Central memory CD8-positive, alpha-beta T cell (primary cell): Measurements from ENCODE around the gene MED28.
"Not testable (repeated sequence)": the region's sequence is repeated elsewhere in the genome, so short reads cannot be mapped to it uniquely, and the experiment has no call there.

Source experiments
- ATAC-seq: fragments of 150-1000 bp; cut with Tn5 transposase; replicated peaks from 2 replicates; pipeline ENCODE4 v1.10.0; 2022; ENCODE audit warnings: mild to moderate bottlenecking, moderate FRiP score, moderate number of reproducible peaks; ENCODE audit not compliant: poor library complexity, severe bottlenecking; ENCODE audit errors: extremely low read depth
- DNase-seq, 2 donors: peaks; one replicate each; pipeline ENCODE4 v3.0.0; 2021; ENCODE audit warnings: low spot score in 2 of 2
- H3K27ac Mint-ChIP-seq: one replicate; pipeline ENCODE4 v1.8.0; 2022; ENCODE audit warnings: low read depth, mild to moderate bottlenecking, moderate library complexity, mixed read lengths
- H3K27me3 Mint-ChIP-seq: one replicate; pipeline ENCODE4 v1.8.0; 2022; ENCODE audit warnings: mixed read lengths
- H3K36me3 Mint-ChIP-seq: one replicate; pipeline ENCODE4 v1.8.0; 2022; ENCODE audit warnings: mild to moderate bottlenecking, moderate library complexity, mixed read lengths; ENCODE audit not compliant: insufficient read depth
- H3K4me1 Mint-ChIP-seq: one replicate; pipeline ENCODE4 v1.8.0; 2022; ENCODE audit warnings: mixed read lengths
- H3K4me3 Mint-ChIP-seq: one replicate; pipeline ENCODE4 v1.8.0; 2022; ENCODE audit warnings: mild to moderate bottlenecking, moderate library complexity, mixed read lengths
- H3K9me3 Mint-ChIP-seq: one replicate; pipeline ENCODE4 v1.8.0; 2022; ENCODE audit warnings: mixed read lengths

MED28 gene

DNA sequence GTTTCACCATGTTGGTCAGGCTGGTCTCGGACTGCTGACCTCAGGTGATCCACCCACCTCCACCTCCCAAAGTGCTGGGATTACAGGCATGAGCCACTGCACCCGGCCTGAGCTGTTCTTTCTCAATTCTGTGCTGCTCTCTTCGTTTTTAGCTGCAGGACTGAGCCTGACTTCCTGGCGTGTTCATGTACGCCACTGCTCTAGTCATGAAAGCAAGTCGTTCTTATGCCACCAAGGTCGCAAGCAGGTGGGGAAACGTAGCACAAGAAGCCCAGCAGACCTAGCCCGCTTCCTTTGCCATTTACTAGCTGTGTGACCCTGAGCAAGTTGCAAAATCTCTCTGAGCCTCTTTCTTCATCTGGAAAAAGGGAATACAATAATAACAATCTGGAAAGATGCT lies 43.4 kb downstream of the MED28 start:
- DNase-seq = no peak
- ATAC-seq = no peak
- Mint-ChIP-seq H3K9me3 (no peaks in the 10 kb centered on the region), H3K4me3 (no peak overlapping the region), H3K27ac (no peak overlapping the region), H3K4me1 (no peaks in the 10 kb centered on the region), H3K36me3 (no peaks in the 10 kb centered on the region), H3K27me3 (peaks cover 65% of the 10 kb centered on the region)

DNA sequence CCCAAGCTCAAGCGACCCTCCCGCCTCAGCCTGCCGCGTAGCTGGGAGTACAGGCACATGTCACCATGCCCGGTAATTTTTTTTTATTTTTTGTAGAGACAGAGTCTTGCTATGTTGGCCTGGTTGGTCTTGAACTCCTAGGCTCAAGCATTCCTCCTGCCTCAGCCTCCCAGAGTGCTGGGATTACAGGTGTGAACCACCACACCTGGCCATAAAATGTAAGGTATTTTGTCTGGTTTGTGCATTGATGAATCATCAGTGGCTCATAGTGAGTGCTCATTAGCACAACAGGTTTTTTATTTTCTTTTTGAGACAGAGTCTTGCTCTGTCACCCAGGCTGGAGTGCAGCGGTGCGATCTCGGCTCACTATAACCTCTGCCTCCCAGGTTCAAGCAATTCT lies 44.8 kb downstream of the MED28 start:
- H3K4me3 Mint-ChIP-seq, H3K4me1 Mint-ChIP-seq, DNase-seq, ATAC-seq, H3K9me3 Mint-ChIP-seq, H3K27ac Mint-ChIP-seq, H3K36me3 Mint-ChIP-seq: not testable (repeated sequence)
- H3K27me3 Mint-ChIP-seq = peaks cover 61% of the 10 kb centered on the region

DNA sequence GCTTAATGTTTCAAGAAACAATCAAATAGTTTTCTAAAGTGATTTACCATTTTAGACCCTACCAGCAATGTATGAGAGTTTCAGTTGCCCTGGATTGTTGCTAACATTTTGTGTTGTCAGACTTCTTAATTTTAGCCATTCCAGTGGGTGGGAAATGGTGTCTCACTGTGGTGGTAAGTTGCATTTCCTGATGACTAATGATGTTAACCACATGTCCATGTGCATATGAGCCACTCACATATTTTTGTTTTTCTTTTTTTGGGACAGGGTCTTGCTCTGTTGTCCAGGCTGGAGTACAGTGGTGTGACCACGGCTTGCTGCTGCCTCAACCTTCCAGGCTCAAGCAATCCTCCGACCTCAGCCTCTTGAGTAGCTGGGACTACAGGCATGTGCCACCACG lies 48.3 kb downstream of the MED28 start:
- no peak for DNase-seq
- no peak for ATAC-seq
- peaks cover 64% of the 10 kb centered on the region for H3K27me3 Mint-ChIP-seq
- peaks cover 6% of the 10 kb centered on the region for H3K4me1 Mint-ChIP-seq
- H3K36me3 Mint-ChIP-seq = no peaks in the 10 kb centered on the region
- H3K4me3 Mint-ChIP-seq = no peak overlapping the region
- H3K27ac Mint-ChIP-seq = no peak overlapping the region
- no peaks in the 10 kb centered on the region for H3K9me3 Mint-ChIP-seq

DNA sequence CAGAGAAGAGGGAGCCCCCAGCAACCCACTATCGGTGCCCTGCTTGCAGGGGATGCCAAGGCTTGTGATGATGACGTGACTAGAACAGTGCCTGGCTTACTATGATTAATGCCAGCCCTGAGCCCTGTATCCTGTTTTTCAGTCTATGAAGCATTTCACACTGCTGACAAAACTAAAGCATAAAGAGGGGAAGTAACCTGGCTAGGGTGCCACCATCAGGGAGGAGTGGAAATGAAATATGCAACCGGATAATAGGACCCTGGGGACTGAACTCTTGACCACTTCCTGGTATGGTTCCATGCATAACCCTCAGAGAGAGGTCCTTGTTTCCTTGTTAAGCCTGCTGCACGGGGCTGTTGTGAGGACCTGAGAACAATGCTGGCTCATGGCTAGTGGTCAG lies 50.3 kb downstream of the MED28 start:
- DNase-seq (no peak), ATAC-seq (no peak)
- Mint-ChIP-seq H3K4me3 (no peak overlapping the region), H3K36me3 (no peaks in the 10 kb centered on the region), H3K27ac (no peak overlapping the region), H3K4me1 (peaks cover 6% of the 10 kb centered on the region), H3K27me3 (peaks cover 67% of the 10 kb centered on the region), H3K9me3 (no peaks in the 10 kb centered on the region)

DNA sequence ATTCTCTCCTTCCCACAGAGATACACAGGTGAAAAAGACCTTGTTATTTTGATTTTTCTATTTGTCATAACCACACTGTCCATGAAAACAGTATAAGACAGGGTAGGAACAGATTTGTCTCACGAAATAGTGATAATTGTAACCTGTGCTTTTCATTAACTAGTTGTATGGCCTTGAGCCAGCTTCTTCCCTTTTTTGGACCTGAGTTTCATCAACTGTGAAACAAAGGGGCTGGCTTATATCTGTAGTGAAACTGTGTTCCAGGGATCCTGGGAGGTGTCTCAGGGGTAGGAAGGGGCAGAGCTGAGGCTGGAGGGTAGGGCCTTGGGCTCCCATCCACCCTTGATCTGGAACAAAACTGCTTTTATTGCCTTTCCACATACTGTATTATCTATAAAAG lies 50.9 kb downstream of the MED28 start:
- DNase-seq = no peak
- Mint-ChIP-seq H3K4me3 (no peak overlapping the region), H3K27ac (no peak overlapping the region), H3K4me1 (peaks cover 6% of the 10 kb centered on the region), H3K9me3 (no peaks in the 10 kb centered on the region), H3K36me3 (no peaks in the 10 kb centered on the region), H3K27me3 (peaks cover 71% of the 10 kb centered on the region)
- ATAC-seq = no peak

DNA sequence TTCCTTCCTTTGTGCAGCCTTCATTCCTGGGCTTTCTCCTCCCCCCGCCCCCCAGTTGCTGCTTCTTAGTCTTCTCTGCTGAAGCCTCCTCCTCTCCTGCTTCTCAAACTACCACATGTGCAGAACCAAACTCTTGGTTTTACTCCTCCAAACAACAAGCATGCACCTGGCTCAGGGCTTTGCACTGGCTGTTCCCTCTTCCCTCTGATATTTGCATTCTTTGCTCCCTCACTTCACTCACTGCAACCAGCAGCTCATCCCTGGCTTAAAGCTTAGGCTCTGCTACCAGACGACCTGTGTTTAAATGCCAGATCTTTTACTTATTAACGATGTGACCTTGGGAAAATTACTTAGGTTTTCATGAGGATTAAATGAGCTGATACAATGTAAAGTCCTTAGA lies 51.4 kb downstream of the MED28 start:
- peaks cover 71% of the 10 kb centered on the region for H3K27me3 Mint-ChIP-seq
- peaks cover under 1% of the 10 kb centered on the region for H3K9me3 Mint-ChIP-seq
- no peaks in the 10 kb centered on the region for H3K36me3 Mint-ChIP-seq
- peaks cover 6% of the 10 kb centered on the region for H3K4me1 Mint-ChIP-seq
- ATAC-seq (no peak), DNase-seq (no peak)
- H3K4me3 Mint-ChIP-seq = no peak overlapping the region
- H3K27ac Mint-ChIP-seq = no peak overlapping the region

DNA sequence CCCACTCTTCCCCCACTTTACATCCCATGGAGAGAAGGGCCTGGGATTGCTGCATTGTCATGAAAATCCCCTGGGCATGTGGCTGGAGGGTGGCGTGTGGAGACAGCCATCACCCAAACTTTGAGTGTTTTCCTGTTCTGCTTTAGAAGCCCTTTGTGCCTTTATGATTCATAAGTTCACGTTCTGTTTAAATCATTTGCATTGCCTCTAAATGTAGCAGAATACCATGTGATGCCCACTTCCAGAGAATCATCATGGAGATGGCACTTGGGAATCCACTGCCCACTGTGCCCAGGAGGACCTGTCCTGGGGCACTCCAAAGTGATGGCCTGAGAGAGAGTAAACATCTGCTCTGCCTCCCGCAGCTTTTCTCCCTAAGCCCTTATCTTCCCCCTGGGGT lies 52.8 kb downstream of the MED28 start:
- Mint-ChIP-seq H3K9me3 (peaks cover 12% of the 10 kb centered on the region), H3K4me1 (peaks cover 6% of the 10 kb centered on the region), H3K27me3 (peaks cover 82% of the 10 kb centered on the region), H3K27ac (no peak overlapping the region), H3K4me3 (no peak overlapping the region), H3K36me3 (no peaks in the 10 kb centered on the region)
- DNase-seq (no peak), ATAC-seq (no peak)

DNA sequence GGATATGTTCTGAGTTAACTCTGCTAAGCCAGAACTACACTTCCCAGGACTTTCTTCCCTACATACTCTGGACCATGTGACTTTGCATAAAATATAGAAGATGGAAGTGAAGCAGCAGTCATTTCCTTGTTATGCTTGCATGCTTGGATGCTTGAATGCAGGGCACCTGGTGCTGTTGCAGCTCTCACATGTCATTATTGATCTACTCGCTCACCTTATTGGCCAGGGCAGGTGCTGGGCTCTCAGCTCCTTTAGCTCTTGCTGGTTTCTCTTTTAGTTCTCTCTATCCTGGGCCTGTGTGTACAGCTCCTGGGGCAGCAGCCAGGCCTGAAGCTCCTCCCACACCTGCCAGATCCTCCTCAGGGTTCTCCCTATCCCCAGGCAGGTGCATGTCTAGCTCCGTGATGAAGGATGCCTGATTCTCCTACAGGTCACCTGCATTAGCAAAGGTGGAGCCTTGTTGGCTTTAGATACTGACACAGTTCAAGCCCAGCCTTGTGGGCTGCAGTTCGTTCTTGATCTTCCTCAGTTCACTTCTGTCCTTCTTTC lies 53.3 kb downstream of the MED28 start:
- H3K27me3 Mint-ChIP-seq = peaks cover 87% of the 10 kb centered on the region
- ATAC-seq (no peak), DNase-seq (no peak)
- H3K4me1 Mint-ChIP-seq = peaks cover 6% of the 10 kb centered on the region
- H3K4me3 Mint-ChIP-seq = no peak overlapping the region
- no peak overlapping the region for H3K27ac Mint-ChIP-seq
- peaks cover 12% of the 10 kb centered on the region for H3K9me3 Mint-ChIP-seq
- H3K36me3 Mint-ChIP-seq = no peaks in the 10 kb centered on the region

DNA sequence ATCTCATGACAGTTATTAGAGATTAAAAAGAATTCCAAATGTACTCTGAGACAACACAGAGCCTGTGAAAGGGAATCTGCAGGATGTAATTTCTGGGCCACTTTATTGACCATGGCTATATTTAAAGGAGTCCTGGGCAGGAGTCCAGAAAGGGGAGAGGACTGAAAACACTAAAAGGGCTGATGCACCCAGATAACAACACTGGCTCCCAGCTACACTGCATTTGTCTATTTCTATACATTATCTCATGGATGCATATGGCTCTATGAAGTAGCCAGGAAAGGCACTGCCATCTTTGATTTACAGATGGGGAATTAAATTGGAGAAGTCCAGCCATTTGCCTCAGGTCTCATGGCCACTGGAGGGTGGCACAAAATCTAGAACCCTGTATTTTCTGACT lies 56.0 kb downstream of the MED28 start:
- no peak overlapping the region for H3K4me3 Mint-ChIP-seq
- no peaks in the 10 kb centered on the region for H3K4me1 Mint-ChIP-seq
- ATAC-seq (no peak), DNase-seq (no peak)
- H3K27ac Mint-ChIP-seq = no peak overlapping the region
- H3K27me3 Mint-ChIP-seq = peaks cover 92% of the 10 kb centered on the region
- H3K36me3 Mint-ChIP-seq = no peaks in the 10 kb centered on the region
- H3K9me3 Mint-ChIP-seq = peaks cover 12% of the 10 kb centered on the region

DNA sequence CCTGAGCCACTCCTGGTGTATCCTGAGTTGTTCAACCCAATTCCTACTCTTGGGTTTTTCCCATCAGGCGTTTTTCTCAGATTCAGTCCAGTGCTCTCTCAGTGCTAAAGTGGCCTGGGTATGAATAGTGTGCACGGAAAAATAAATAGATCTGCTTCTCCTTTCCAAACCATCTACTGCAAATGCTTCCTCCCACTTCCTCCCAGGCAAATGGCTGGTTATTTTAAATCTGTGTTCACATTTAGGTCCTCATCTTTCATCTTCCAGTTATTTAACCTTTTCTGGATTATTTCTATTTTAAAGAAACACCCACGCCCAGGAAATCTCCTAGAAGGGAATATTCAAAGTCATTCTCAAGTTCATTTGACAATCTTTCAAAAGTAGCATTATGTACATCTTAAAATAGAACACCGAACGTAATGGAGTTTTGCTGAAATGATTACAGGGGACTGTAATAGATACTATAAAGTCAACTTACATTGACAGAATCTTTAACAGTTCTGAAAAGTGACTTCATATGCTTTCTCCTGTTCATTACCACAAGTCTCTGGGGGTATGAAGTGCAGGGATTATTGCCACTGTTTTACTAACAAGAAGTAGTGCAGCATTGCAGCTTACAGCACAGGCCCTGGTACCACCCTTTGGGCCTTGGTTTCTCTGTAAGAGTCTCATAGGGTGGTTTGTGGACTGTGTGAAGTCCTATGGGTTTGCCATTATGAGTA lies 66.3 kb downstream of the MED28 start:
- H3K4me3 Mint-ChIP-seq = no peak overlapping the region
- H3K27me3 Mint-ChIP-seq = peaks cover 24% of the 10 kb centered on the region
- H3K27ac Mint-ChIP-seq = no peak overlapping the region
- no peaks in the 10 kb centered on the region for H3K4me1 Mint-ChIP-seq
- ATAC-seq (no peak), DNase-seq (no peak)
- no peaks in the 10 kb centered on the region for H3K9me3 Mint-ChIP-seq
- H3K36me3 Mint-ChIP-seq = no peaks in the 10 kb centered on the region

DNA sequence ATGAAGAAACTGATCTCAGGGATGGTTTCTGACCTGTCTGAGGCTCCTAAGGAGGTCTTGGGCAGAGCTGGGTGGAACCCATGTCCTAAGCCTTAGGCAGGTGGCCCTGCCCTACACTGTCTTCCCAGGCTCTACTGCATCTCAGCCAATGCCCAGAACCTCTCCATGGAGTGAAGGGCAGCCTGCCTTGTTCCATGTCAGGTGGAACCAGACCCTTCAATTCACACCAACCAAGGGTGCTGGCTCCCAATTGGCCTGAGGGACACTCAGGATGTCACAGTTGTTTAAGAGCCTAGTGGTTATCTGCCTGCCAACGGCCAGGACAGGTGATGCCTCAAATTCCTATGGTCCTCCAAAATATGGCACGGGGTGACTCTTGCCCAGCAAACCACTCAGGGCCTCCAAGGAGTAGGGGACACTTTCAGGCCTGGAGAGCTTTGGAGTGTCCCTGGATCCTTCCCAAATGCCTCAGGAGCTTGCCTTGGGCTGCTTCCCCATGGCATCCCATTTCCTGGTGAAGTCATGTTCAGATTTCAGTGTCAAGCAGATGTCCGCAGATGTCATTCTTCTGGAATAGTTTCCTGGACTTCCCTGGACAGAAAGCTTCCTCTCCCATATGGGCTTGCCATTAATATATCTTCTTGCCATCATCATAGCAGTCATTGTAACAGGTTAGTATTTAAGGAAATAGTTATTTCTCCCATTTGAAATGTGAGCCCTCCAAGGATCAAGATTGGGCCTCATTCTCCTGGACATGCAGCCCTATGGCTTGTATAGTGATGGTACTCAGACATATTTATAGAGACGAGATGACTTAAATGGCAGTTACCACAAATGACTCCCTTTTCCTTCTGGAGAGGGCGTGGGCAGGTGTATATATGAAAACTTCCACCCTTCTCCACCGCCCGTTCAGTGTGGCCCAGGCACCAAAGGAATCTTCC lies 67.1 kb downstream of the MED28 start:
- DNase-seq (no peak), ATAC-seq (no peak)
- no peaks in the 10 kb centered on the region for H3K4me1 Mint-ChIP-seq
- no peaks in the 10 kb centered on the region for H3K36me3 Mint-ChIP-seq
- no peak overlapping the region for H3K27ac Mint-ChIP-seq
- no peaks in the 10 kb centered on the region for H3K9me3 Mint-ChIP-seq
- peaks cover 21% of the 10 kb centered on the region for H3K27me3 Mint-ChIP-seq
- H3K4me3 Mint-ChIP-seq = no peak overlapping the region

DNA sequence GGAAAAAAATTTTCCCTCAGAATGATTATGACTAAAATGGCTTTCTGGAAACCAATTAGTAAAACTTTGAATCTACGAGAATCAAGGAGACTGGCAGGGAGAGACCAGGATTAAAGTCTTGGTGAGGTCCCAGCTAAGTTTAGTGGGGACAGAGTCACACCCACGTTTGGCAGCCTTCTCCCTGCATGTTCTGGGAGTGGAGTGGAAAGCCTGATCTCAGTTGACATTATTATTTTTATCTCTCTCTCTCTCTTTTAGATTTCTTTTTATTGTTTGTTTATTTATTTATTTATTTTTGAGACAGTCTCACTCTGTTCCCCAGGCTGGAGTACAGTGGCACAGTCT lies 67.8 kb downstream of the MED28 start:
- no peak overlapping the region for H3K27ac Mint-ChIP-seq
- no peak for ATAC-seq
- no peaks in the 10 kb centered on the region for H3K4me1 Mint-ChIP-seq
- H3K27me3 Mint-ChIP-seq = peaks cover 15% of the 10 kb centered on the region
- H3K9me3 Mint-ChIP-seq = no peaks in the 10 kb centered on the region
- H3K4me3 Mint-ChIP-seq = no peak overlapping the region
- no peaks in the 10 kb centered on the region for H3K36me3 Mint-ChIP-seq
- DNase-seq = no peak
